GM18519 (cell line): Measurements from ENCODE around the gene CMSS1.

Experiments used
- ATAC-seq: cut with Tn5 transposase; IDR thresholded peaks from one replicate; pipeline ENCODE4 v1.9.1; 2021; ENCODE audit warnings: mild to moderate bottlenecking, moderate library complexity; ENCODE audit not compliant: unreplicated experiment, low FRiP score

The CMSS1 gene

DNA sequence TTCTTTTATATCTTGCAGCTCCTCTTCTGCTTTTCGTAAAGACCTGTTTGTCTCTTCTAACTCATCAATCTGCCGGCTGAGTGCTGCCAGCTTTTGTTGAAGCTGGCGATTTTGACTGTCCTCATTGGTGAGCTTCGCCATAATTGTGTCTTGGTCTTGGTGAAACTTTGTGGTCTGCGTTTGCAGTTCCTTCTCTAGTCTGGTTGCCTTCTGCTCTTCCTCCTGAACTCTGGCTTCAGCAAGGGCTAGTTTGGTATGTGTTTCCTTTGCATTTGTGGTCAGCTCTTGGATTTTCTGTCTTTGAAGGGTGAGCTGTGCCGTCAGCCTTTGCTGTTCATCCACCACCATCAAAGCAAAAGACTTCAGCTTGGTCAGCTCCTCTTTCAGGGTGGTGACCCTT is 32.9 kb downstream of the CMSS1 start:
- ATAC-seq: no peak

GRCh38 chr3:99851955-99852354 is 34.3 kb downstream of the CMSS1 start:
- no peak for ATAC-seq

DNA sequence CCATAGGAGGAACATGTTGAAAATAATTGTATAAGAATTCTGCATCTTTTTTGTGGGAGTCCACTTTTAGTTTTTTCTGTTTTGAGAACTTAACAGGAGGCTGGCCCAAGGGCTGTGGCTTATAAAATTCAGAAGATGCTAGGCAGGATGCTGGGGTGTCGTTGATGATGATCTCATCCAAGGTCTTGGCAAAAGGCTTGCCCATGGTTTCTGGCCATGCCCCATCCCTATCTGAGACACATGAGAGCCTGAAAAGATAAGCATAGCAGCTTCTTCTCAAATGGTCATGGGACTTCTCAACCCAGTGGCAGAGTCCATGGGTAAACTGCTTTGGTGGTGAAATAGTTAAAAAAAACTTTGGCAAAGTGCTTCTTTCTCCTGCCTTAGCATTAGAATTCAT is 35.2 kb downstream of the CMSS1 start:
- no peak for ATAC-seq

GRCh38 chr3:99854756-99855298 is 37.2 kb downstream of the CMSS1 start:
- ATAC-seq: no peak

DNA sequence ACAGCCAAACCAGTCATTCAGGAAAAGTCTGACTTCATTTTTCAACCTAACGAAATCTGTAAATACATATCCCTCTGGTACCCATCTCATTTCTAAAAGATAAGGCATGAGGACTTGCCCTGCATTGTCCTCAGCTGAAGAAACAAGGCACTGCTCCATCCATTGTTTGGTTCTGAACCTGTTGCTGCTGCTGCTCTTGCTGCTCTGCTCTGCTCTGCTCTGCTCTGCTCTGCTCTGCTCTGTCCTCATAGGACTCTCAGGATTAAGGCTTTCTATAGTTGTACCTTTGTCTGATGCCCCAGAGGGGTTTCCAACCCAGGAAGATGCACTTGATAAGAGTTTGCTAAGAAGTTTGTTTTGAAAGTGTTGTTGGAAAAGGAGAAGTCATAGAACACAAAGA is 38.2 kb downstream of the CMSS1 start:
- no peak for ATAC-seq

- no peak for ATAC-seq
Measured at GRCh38 chr3:99856437-99857220, 39.0 kb downstream of the CMSS1 start.

GRCh38 chr3:99857278-99857677 is 39.6 kb downstream of the CMSS1 start:
- no peak for ATAC-seq

GRCh38 chr3:99858469-99858868 is 40.8 kb downstream of the CMSS1 start:
- ATAC-seq: no peak

GRCh38 chr3:99859825-99860224 is 42.2 kb downstream of the CMSS1 start:
- ATAC-seq: no peak

- ATAC-seq: no peak
Measured at GRCh38 chr3:99861216-99861615, 43.6 kb downstream of the CMSS1 start.

DNA sequence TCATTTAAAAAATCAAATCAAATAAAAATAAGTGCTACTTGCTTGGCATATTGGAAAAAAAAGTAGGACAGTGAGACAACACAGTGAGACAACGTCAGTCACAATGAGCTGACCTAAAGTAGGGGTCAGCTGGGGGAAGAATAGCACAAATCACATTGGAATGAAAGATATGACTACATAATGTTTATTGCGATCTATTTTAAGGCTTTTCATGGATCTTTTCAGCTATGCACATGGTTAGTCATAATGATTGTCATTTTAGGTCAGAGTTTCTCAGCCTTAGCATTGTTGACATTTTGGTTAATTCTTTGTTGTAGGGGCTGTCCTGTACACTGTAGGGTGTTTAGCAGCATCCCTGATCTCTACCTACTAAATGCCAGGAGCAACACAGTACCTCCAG is 44.5 kb downstream of the CMSS1 start:
- ATAC-seq: no peak

DNA sequence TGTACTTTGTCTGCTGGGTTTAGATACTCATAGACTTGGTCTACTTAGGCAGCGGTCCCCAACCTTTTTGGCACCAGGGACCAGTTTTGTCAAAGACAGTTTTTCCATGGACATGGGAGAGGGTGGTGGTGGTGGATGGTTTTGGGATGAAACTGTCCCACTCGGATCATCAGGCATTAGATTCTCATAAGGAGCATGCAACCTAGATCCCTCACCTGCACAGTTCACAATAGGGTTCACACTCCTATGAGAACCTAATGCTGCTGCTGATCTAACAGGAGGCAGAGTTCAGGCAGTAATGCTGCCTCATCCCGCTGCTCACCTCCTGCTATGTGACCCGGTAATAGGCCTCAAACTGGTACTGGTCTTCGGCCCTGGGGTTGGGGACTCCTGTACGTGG is 45.3 kb downstream of the CMSS1 start:
- ATAC-seq: no peak

DNA sequence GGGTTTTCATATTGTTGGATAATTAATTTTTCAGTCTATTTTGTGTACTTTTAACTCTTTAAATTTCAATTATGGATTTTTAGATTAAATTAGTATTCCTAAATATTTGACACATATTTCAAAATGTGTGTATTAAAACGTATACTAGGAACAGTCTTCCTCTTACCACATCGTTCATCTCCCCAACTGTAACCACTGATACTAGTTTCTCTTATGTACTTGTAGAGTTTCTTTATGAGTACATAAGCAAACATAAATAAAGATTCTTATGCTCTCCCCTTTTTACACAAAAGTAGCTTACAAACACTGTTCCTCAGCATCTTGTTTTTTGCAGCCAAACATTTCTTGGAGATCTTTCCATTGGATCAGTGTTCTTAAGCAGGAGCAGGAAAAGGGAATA is 45.9 kb downstream of the CMSS1 start:
- peak; percentile 49 for ATAC-seq

- no peak for ATAC-seq
Measured at GRCh38 chr3:99864289-99864688, 46.6 kb downstream of the CMSS1 start.

DNA sequence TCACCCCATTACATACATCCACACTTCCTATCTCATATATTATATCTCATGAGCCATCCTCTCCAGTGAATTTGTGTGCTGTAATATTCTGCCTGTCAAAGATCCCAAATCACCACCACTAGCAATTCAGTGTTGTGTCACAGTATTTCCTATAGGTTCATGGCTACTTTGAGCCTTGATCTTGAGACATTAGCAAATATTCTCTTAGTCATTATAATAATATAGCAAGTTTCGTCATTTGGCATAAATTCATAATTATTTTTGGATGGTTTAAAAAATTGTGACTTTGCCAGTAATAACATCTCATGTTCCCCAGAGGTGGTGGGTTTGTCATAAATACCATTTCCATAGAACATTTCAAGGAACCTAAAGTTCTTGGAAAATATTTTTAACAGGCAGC is 47.7 kb downstream of the CMSS1 start:
- ATAC-seq: no peak

DNA sequence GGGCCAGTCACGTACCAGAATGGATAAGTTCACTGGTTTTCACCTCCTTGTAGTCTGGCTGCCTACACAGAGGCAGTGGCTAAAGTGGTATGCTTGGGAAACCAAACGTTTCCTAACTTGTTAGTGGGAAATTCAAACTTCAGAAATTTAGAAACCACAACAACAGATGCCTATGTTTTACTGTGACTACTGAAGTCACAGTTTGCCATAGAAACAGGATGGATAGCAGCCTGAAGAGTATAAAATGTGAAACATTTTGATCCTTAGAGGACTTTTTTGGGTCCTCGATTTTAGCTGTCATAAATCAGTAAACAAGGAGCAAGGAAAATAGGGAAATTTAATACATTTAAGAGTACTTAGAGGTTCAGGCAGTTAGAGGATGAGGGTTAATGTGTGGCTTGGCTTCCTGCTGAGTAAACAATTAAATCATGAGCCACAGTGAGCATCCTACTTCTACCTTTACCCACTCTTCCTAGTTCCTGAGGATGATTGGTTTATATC is 48.6 kb downstream of the CMSS1 start:
- ATAC-seq: no peak

DNA sequence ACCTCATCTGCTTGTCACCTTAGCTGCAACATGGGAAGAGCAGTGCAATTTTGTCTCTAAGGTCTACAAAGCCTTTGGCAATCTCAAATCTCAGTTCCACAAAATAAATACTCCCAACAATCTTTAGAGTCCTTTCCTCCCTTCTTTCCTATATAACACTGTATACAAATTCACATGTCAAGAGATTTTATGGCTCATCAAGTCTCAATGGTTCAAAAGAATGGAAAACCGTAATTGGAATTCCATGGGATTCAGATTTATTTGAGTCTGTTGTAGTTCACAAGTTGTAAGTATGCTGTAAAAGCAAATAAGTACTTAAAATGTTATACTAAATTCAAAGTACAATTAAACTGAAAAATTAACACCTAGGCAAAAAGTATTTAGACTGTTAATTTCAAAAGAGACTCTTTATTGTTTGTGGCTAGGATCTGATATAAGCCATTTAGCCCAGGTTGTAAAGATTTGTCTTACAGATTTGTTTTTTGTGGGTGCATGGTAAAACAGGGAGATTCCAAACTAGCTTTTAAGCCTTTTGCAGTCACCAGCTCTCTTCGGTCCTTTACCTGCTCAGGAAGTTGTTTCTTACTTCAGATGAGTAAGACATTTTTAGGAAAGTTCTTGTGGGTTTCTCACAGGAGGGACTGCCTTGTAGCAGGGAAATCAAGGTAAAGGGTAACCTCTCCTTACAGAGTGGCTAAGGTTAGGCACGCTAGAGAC is 50.1 kb downstream of the CMSS1 start:
- no peak for ATAC-seq

- ATAC-seq: no peak
Measured at GRCh38 chr3:99868311-99868646, 50.6 kb downstream of the CMSS1 start.

GRCh38 chr3:99869621-99870020 is 52.0 kb downstream of the CMSS1 start:
- ATAC-seq: no peak

DNA sequence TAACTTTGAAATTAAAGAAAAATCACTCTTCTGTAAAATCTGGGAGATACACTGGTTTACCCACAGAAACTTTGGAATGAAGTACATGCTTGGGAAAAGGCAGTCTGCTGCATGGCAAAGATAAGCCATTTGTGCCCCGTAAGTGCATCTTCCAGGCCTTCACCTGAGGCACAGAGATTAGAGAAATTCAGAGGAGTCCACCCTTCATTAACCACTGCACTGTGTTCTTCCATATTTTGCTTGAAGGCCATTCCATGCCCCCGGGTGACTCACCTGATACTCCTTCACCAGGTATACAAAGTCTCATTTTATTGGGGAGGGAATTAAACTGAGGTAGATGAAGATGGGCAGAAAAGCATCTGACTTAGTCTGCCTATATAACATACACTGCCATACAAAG is 53.0 kb downstream of the CMSS1 start:
- no peak for ATAC-seq

DNA sequence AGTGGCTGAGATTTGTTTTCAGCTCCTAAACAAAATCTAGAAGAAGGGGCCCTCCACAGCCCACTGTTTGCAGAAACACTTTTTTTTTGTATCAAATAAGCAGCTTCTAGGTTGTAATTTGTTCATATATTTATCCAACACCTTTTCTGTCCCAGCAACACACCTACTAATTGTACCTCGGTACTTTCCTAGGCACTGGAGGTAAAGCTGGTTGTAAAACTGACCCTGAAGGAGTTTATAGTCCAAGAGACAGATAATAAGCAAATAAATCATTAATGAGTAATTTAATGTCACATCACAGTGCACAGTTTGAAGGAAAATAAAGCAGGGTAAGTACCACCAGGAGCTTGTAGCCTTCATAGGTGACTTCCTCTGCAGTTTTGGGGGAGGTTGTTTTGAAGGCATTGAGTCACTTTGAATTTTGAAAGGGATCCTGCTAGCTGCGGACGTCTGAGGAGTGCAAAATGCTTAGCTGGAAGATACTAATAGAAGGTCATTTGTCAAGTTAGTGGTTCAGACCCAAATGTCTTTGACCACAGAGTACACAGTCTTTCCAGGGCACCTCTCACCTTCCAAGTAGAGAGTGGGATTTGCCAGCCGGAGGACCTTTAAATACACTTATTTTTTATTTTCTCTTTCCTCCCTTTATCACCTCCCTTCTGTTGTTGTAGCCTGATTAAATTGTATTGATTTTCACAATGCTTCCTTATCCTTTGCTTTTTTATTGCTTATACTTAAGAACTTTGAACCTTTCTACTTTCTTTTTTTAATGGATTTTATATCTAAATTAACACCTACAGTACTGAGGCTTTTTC is 53.8 kb downstream of the CMSS1 start:
- ATAC-seq: no peak
